Measurements from ENCODE around the gene RMDN2. TPM values are rescaled to one million over a fixed set of nuclear protein-coding genes. Genes with fewer than 3 reads are reported as not detected.

The RMDN2 gene
- total RNA-seq, 2 donors from 2014 or later, result 1.8 to 3.4 TPM

- ATAC-seq, result no peak
- Mint-ChIP-seq H3K36me3 (ENCODE audit: low read depth) (peaks cover 2% of the 10 kb centered on the region), H3K4me1 (no peaks in the 10 kb centered on the region), H3K27ac (no peak overlapping the region), H3K4me3 (no peak overlapping the region), H3K27me3 (peaks cover 23% of the 10 kb centered on the region)
- no peaks in the 10 kb centered on the region for H3K9me3 ChIP-seq (ENCODE audit: control insufficient read depth, low read length, poor library complexity, severe bottlenecking)
- no peak for DNase-seq
These were observed 17.4 kb upstream of the RMDN2 start for GRCh38 chr2:37907501-37908225.

GRCh38 chr2:37911296-37911873 is 13.7 kb upstream of the RMDN2 start:
- Mint-ChIP-seq H3K4me1 (no peaks in the 10 kb centered on the region), H3K27me3 (peaks cover 22% of the 10 kb centered on the region)
- no peak for ATAC-seq

GRCh38 chr2:37912056-37912455 is 13.0 kb upstream of the RMDN2 start:
- Mint-ChIP-seq H3K4me1 (no peaks in the 10 kb centered on the region), H3K27ac (no peak overlapping the region), H3K36me3 (ENCODE audit: low read depth) (peaks cover 3% of the 10 kb centered on the region), H3K4me3 (no peak overlapping the region), H3K27me3 (peaks cover 22% of the 10 kb centered on the region)
- ATAC-seq (no peak), DNase-seq (no peak)
- H3K9me3 ChIP-seq (ENCODE audit: control insufficient read depth, low read length, poor library complexity, severe bottlenecking), result no peaks in the 10 kb centered on the region

More at GRCh38 chr2:37911296-37911873, 13.7 kb upstream of the RMDN2 start:
- no peaks in the 10 kb centered on the region for H3K9me3 ChIP-seq (ENCODE audit: control insufficient read depth, low read length, poor library complexity, severe bottlenecking)
- Mint-ChIP-seq H3K27ac (no peak overlapping the region), H3K36me3 (ENCODE audit: low read depth) (peaks cover 3% of the 10 kb centered on the region), H3K4me3 (no peak overlapping the region)
- no peak for DNase-seq

GRCh38 chr2:37912616-37913015 is 12.5 kb upstream of the RMDN2 start:
- DNase-seq (no peak), ATAC-seq (no peak)
- H3K27ac Mint-ChIP-seq, result no peak overlapping the region
- peaks cover 3% of the 10 kb centered on the region for H3K36me3 Mint-ChIP-seq (ENCODE audit: low read depth)
- H3K9me3 ChIP-seq (ENCODE audit: control insufficient read depth, low read length, poor library complexity, severe bottlenecking), result no peaks in the 10 kb centered on the region
- no peak overlapping the region for H3K4me3 Mint-ChIP-seq
- no peaks in the 10 kb centered on the region for H3K4me1 Mint-ChIP-seq
- H3K27me3 Mint-ChIP-seq, result peaks cover 22% of the 10 kb centered on the region

GRCh38 chr2:37914340-37914739 is 10.7 kb upstream of the RMDN2 start:
- no peak overlapping the region for H3K4me3 Mint-ChIP-seq
- peaks cover 4% of the 10 kb centered on the region for H3K4me1 Mint-ChIP-seq
- peaks cover 3% of the 10 kb centered on the region for H3K36me3 Mint-ChIP-seq (ENCODE audit: low read depth)
- no peak overlapping the region for H3K27ac Mint-ChIP-seq
- peaks cover 35% of the 10 kb centered on the region for H3K27me3 Mint-ChIP-seq
- no peak for DNase-seq
- ATAC-seq, result no peak
- no peaks in the 10 kb centered on the region for H3K9me3 ChIP-seq (ENCODE audit: control insufficient read depth, low read length, poor library complexity, severe bottlenecking)

- DNase-seq (no peak), ATAC-seq (no peak)
- Mint-ChIP-seq H3K4me1 (peaks cover 4% of the 10 kb centered on the region), H3K27ac (no peak overlapping the region), H3K4me3 (no peak overlapping the region), H3K36me3 (ENCODE audit: low read depth) (peaks cover 3% of the 10 kb centered on the region), H3K27me3 (peaks cover 40% of the 10 kb centered on the region)
- H3K9me3 ChIP-seq (ENCODE audit: control insufficient read depth, low read length, poor library complexity, severe bottlenecking), result no peaks in the 10 kb centered on the region
These were observed 9.3 kb upstream of the RMDN2 start for GRCh38 chr2:37915773-37916172.

GRCh38 chr2:37916512-37917082 is 8.5 kb upstream of the RMDN2 start:
- H3K4me3 Mint-ChIP-seq, result no peak overlapping the region
- H3K36me3 Mint-ChIP-seq (ENCODE audit: low read depth), result peaks cover 3% of the 10 kb centered on the region

GRCh38 chr2:37917281-37918228 is 7.5 kb upstream of the RMDN2 start:
- H3K9me3 ChIP-seq (ENCODE audit: control insufficient read depth, low read length, poor library complexity, severe bottlenecking), result no peaks in the 10 kb centered on the region
- Mint-ChIP-seq H3K4me1 (peaks cover 7% of the 10 kb centered on the region), H3K36me3 (ENCODE audit: low read depth) (peaks cover 3% of the 10 kb centered on the region), H3K27ac (no peak overlapping the region), H3K4me3 (no peak overlapping the region), H3K27me3 (peaks cover 44% of the 10 kb centered on the region)
- ATAC-seq (no peak), DNase-seq (no peak)

More at GRCh38 chr2:37916512-37917082, 8.5 kb upstream of the RMDN2 start:
- H3K27ac Mint-ChIP-seq, result no peak overlapping the region
- H3K9me3 ChIP-seq (ENCODE audit: control insufficient read depth, low read length, poor library complexity, severe bottlenecking), result no peaks in the 10 kb centered on the region
- no peak for ATAC-seq
- peaks cover 4% of the 10 kb centered on the region for H3K4me1 Mint-ChIP-seq
- DNase-seq, result no peak
- H3K27me3 Mint-ChIP-seq, result peaks cover 39% of the 10 kb centered on the region

GRCh38 chr2:37918742-37919186 is 6.3 kb upstream of the RMDN2 start:
- Mint-ChIP-seq H3K27me3 (peaks cover 39% of the 10 kb centered on the region), H3K36me3 (ENCODE audit: low read depth) (peaks cover under 1% of the 10 kb centered on the region), H3K27ac (no peak overlapping the region), H3K4me3 (no peak overlapping the region), H3K4me1 (peaks cover 8% of the 10 kb centered on the region)
- H3K9me3 ChIP-seq (ENCODE audit: control insufficient read depth, low read length, poor library complexity, severe bottlenecking), result no peaks in the 10 kb centered on the region
- ATAC-seq, result no peak
- no peak for DNase-seq

- ATAC-seq (no peak), DNase-seq (no peak)
- H3K9me3 ChIP-seq (ENCODE audit: control insufficient read depth, low read length, poor library complexity, severe bottlenecking), result no peaks in the 10 kb centered on the region
- Mint-ChIP-seq H3K4me3 (no peak overlapping the region), H3K27ac (no peak overlapping the region), H3K27me3 (peaks cover 30% of the 10 kb centered on the region), H3K4me1 (peaks cover 15% of the 10 kb centered on the region), H3K36me3 (ENCODE audit: low read depth) (peaks cover 1% of the 10 kb centered on the region)
These were observed 5.5 kb upstream of the RMDN2 start for GRCh38 chr2:37919631-37920032.

- Mint-ChIP-seq H3K27me3 (peaks cover 26% of the 10 kb centered on the region), H3K27ac (no peak overlapping the region), H3K36me3 (ENCODE audit: low read depth) (peaks cover 3% of the 10 kb centered on the region), H3K4me3 (no peak overlapping the region), H3K4me1 (peaks cover 17% of the 10 kb centered on the region)
- ATAC-seq (no peak), DNase-seq (no peak)
- H3K9me3 ChIP-seq (ENCODE audit: control insufficient read depth, low read length, poor library complexity, severe bottlenecking), result no peaks in the 10 kb centered on the region
These were observed 4.5 kb upstream of the RMDN2 start for GRCh38 chr2:37920570-37920969.

GRCh38 chr2:37921781-37922180 is 3.3 kb upstream of the RMDN2 start:
- Mint-ChIP-seq H3K36me3 (ENCODE audit: low read depth) (peaks cover 3% of the 10 kb centered on the region), H3K4me3 (no peak overlapping the region), H3K27me3 (peaks cover 26% of the 10 kb centered on the region), H3K27ac (no peak overlapping the region), H3K4me1 (peaks cover 17% of the 10 kb centered on the region)
- no peak for ATAC-seq
- DNase-seq, result no peak
- no peaks in the 10 kb centered on the region for H3K9me3 ChIP-seq (ENCODE audit: control insufficient read depth, low read length, poor library complexity, severe bottlenecking)

All from T-helper 17 cell (primary cell).